PC-9 (cell line): Measurements from ENCODE around the gene RGS6.

Experiments used
- CTCF ChIP-seq: fragments of 200-600 bp; sonication (generic); conservative IDR thresholded peaks from 2 replicates; pipeline ENCODE4 v1.6.1; 2017; ENCODE audit warnings: mixed run types, antibody characterized with exemption, mild to moderate bottlenecking, moderate library complexity
- EZH2 ChIP-seq: fragments of 200-600 bp; sonication (generic); IDR thresholded peaks from 2 replicates; pipeline ENCODE4 v1.8.0; 2017; ENCODE audit warnings: antibody characterized with exemption, low read depth

- TF ChIP-seq CTCF (peak; percentile 94), EZH2 (no peak)
Observed at GRCh38 chr14:72420749-72421474, 488.7 kb downstream of the RGS6 start.
